ENCODE results near the gene OAT.

Gene OAT

DNA sequence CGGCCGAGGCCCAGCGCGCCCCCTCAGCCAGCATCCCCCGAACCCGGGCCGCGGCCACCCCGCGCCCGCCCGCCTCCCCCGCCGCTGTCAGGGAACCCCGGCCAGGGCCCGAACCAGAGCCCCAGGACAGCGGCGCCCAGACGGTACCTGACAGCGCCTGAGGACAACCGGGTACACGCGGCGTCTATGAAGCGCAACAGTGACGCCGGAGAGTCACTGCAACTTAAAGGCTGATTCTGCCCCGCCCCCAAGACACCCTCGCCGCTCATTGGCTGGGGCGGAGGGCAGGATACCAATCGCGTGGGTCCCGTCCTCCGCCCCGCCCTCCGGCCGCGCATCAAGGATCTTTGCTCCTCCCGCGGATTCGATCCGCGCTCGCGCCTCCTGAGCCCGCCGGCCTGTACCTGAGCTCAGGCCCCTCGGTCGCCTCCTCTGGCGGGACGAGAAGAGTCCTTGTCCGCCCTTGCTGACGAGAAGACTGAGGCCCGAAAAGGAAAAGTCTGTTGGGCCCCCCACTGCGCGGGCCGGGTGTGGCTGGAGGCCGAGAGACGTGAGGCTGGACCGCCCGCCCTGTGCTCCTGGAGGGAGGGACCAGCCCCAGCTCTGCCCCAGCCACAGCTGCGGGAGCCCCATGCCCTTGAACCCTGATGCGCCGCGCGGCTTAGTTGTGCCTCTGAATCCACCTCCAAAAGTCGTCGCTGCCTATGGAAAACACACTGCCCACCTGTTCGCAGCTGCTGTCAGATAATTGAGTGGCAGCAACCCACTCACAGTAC lies at the start of gene OAT:
Gene OAT (minus strand): TSS at position 198 of the 776 bp plus-strand sequence. CDS start 6,752 bp downstream, outside the sequence.
- DNase-seq (ENCODE audit: low spot score) (peak; percentile 97), FAIRE-seq (peak; percentile 70)

- DNase-seq (ENCODE audit: low spot score), result no peak
- no peak for FAIRE-seq
These were observed 48.4 kb upstream of the OAT start for GRCh38 chr10:124467165-124467564.

GRCh38 chr10:124465777-124466488 lies 47.2 kb upstream of the OAT start:
- no peak for FAIRE-seq
- DNase-seq (ENCODE audit: low spot score), result no peak

- FAIRE-seq, result no peak
- DNase-seq (ENCODE audit: low spot score), result no peak
These were observed 46.5 kb upstream of the OAT start for GRCh38 chr10:124465003-124465776.

- FAIRE-seq (no peak), DNase-seq (ENCODE audit: low spot score) (no peak)
These were observed 45.6 kb upstream of the OAT start for GRCh38 chr10:124464028-124464965.

DNA sequence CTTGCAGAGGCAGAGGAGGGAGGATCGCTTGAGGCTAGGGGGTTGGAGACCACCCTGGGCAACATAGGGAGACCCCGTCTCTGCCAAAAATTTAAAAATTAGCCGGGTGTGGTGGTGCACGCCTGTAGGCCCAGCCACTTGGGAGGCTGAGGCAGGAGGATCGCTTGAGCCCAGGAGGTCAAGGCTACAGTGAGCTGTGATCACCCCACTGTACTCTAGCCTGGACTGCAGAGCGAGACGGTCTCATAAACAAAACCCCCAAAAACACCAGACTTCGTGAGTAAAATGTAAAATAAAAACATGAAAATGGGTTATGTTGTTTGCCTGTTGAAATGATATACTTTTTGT lies 43.6 kb upstream of the OAT start:
- FAIRE-seq, result no peak
- DNase-seq (ENCODE audit: low spot score), result no peak

- FAIRE-seq, result no peak
- DNase-seq (ENCODE audit: low spot score), result peak; percentile 90
These were observed 43.1 kb upstream of the OAT start, which contains the start of gene LHPP for GRCh38 chr10:124461642-124462347. TSS of gene LHPP (plus strand) at chr10:124461823. CDS start at chr10:124461863, 40 bp downstream.

DNA sequence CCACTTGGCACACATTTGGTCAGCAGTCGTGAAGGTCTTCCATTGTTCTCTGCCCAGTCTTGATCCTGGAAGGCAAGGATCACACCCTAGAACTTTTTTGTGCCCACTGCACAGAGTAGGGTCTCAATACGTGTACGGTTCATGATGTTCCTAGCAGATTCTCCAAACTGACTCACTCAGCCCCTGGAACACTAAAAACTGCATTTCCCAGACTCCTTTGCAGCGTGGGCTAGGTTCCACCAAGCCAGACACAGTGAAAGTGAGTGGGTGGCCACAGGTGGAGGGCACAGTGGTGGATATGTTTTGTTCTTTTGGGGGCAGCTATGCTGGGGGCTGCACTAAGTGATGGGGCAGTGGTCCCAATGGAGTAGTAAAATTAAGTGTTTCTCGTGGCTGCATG lies 41.4 kb upstream of the OAT start:
- FAIRE-seq (no peak), DNase-seq (ENCODE audit: low spot score) (no peak)

- FAIRE-seq (no peak), DNase-seq (ENCODE audit: low spot score) (no peak)
These were observed 40.7 kb upstream of the OAT start for GRCh38 chr10:124459395-124459794.

DNA sequence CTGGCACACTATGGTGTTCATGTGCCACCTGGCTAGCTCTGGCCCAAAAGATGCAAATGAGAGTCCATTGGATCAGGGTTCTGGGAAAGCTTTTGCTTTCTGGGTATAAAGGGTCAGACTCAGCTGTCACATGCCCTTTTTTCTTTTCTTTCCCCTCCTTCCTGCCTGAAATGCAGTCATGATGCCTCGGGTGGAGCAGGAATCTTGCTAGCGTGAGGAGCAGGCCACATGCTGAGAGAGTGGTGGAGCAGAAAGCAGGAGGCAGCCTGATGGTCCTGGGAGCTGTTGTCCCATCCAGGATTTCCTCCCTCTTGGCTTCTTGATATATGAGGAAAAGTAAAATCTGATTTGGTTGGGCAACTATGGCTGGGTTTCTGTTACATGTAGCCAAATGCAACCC lies 40.2 kb upstream of the OAT start:
- no peak for FAIRE-seq
- no peak for DNase-seq (ENCODE audit: low spot score)

DNA sequence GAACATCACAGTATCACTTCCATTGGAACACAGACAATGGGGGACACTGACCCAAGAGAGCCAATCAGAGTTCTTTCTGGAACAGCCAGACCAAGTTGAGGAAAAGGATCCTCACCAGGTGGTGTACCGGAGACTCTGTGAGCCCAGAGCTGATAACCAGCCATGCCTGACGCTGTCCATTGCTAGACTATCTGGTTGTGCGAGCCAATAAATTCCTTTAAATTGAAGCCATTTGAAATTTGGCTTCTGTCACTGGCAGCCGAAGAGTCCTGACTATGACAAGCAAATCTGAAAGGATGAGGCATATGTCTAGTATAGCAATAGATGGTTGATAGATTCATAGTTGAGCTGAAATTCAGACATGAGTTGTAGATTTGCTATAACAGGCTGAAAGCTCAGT lies 39.8 kb upstream of the OAT start:
- no peak for FAIRE-seq
- no peak for DNase-seq (ENCODE audit: low spot score)

GRCh38 chr10:124455441-124455840 lies 36.7 kb upstream of the OAT start:
- no peak for FAIRE-seq
- no peak for DNase-seq (ENCODE audit: low spot score)

DNA sequence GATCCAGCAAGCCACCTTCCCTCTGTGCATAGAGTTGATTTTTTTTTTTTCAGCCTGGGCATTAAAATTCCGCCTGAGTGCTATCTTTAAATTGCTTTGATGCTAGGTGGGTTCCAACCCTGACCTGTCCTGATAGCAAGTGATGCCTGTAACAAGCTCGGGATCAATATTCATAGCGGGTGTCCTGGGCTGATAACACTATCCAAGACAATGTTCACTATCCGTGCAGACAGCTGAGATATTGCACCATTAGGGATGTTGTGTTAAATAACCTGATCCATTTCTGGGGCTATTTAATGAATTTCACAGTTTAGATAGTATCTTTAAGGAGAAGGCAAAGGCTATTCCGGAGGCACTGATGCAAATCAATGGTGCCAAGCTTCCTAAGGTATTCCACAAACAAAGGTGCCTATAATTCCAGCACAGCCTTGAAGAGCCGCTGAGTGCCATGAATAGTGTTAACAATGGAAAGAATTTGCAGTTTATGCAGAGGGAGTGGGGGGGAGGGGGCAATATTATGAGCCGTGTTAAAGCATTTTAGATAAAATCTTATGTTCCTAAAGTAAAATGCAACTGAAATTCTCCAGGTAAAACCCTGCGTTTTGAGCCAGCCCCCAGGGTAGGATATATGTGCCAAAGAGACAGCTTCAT lies 35.4 kb upstream of the OAT start:
- DNase-seq (ENCODE audit: low spot score) (no peak), FAIRE-seq (no peak)

DNA sequence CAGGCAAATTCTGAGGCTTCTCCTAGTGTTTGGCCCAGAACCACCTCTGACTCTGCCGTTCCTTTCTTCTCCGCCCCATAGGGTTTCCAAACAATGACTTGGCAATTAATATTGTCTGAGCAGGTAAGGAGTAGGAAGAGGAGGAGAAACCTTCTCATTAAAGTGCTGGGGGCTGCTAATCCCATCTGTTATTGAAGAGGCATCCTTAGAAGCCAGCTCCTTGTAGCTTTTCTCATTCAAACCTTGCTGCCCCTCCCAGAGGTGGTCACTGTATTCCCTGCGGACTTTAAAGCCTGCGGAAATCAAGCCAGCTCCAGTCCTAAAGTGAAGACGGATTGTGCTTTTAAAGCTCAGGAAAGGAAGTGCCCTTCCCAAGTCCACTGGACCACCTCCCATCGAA lies 32.6 kb upstream of the OAT start:
- FAIRE-seq (no peak), DNase-seq (ENCODE audit: low spot score) (no peak)

- FAIRE-seq (no peak), DNase-seq (ENCODE audit: low spot score) (no peak)
These were observed 32.0 kb upstream of the OAT start for GRCh38 chr10:124450783-124451057.

DNA sequence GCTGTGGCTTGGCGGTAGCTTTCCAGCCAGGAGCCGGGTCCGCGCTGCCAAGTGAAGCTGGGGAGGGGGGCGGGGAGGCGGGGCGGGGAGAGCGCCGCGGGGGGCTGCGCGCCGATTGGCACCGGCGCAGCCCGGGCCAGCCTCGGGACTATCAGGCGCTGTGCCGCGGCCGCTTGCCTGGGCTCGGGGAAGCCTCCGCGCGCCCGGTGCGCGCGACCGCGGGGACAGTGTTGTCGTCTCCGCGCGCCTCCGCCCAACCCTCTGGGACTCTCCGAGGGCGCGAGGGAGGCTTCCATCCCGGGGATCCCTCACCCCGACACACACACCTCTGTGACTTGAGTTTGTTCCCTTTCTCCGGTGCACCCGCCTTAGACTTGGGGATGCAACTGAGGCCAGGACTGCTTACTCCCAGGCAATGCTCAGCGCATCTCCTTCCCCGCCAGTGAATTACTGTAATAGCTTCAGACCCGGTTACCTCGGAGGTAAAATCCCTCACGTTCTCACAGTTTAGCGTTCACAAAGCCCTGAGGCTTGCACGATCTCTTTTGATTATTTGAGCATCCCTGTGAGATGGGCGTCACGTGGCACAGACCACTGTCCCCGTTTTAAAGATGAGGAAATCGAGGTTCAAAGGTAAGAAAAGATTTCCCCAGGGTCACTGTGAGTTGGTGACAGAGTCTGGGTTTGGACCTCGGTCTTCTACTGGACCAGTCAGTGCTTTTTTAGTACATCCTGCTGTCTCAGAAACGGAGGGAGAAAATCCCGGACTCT lies 31.5 kb upstream of the OAT start, which contains the start of gene NKX1-2:
Gene NKX1-2 (minus strand): TSS at position 24 of the 771 bp plus-strand sequence. CDS start 92 bp downstream, outside the sequence.
- DNase-seq (ENCODE audit: low spot score) (no peak), FAIRE-seq (no peak)

GRCh38 chr10:124449170-124450011 lies 30.7 kb upstream of the OAT start:
- no peak for FAIRE-seq
- no peak for DNase-seq (ENCODE audit: low spot score)

- DNase-seq (ENCODE audit: low spot score), result no peak
- FAIRE-seq, result no peak
These were observed 30.0 kb upstream of the OAT start for GRCh38 chr10:124448696-124449169.
